ENCODE data around the gene SUGCT. TPM values are rescaled to one million over a fixed set of nuclear protein-coding genes. Genes with fewer than 3 reads are reported as not detected.

SUGCT gene
- total RNA-seq, 1 experiment from 2014 or later: 9.9 TPM

- no peaks in the 10 kb centered on the region for H3K36me3 ChIP-seq (ENCODE audit: control insufficient read depth, insufficient read depth, low read length)
- ChIA-PET POLR2A (no interaction called here), CTCF (no interaction called here)
- H3K4me3 ChIP-seq (ENCODE audit: low read depth, low read length): no peak overlapping the region
- intact Hi-C loops (cut with micrococcal nuclease; ENCODE audit: unreplicated experiment): no loop called here
- BruUV-seq (replicated peaks): no TSS peak
- Mint-ChIP-seq H3K4me3 (ENCODE audit: unreplicated experiment) (no peak overlapping the region), H3K9me3 (ENCODE audit: unreplicated experiment) (peaks cover 9% of the 10 kb centered on the region), H3K4me1 (ENCODE audit: low read depth, unreplicated experiment) (peaks cover 22% of the 10 kb centered on the region), H3K27me3 (ENCODE audit: insufficient read depth, unreplicated experiment) (no peaks in the 10 kb centered on the region), H3K27ac (ENCODE audit: unreplicated experiment) (no peak overlapping the region), H3K36me3 (ENCODE audit: insufficient read depth, unreplicated experiment) (peaks cover 4% of the 10 kb centered on the region)
- H3K27me3 ChIP-seq (replicated peaks; ENCODE audit: control insufficient read depth, insufficient read depth, low read length): no peaks in the 10 kb centered on the region
- no peak for DNase-seq
- H3K4me1 ChIP-seq: peaks cover 8% of the 10 kb centered on the region; the same call in 1 of the 2 replicates
- TF ChIP-seq CTCF (IDR thresholded peaks at IDR 0.05; ENCODE audit: insufficient read depth in 1 of 2, low read depth in 1 of 2, low read length in 1 of 2, severe bottlenecking in 1 of 2, unreplicated experiment in 1 of 2): no peak
- H3K9me3 ChIP-seq: no peaks in the 10 kb centered on the region
These were observed 579.7 kb downstream of the SUGCT start for GRCh38 chr7:40714363-40715052.

- no TSS peak for BruUV-seq (replicated peaks)
- Mint-ChIP-seq H3K27me3 (ENCODE audit: insufficient read depth, unreplicated experiment) (no peaks in the 10 kb centered on the region), H3K4me1 (ENCODE audit: low read depth, unreplicated experiment) (peaks cover 22% of the 10 kb centered on the region), H3K9me3 (ENCODE audit: unreplicated experiment) (peaks cover 9% of the 10 kb centered on the region), H3K4me3 (ENCODE audit: unreplicated experiment) (no peak overlapping the region), H3K27ac (ENCODE audit: unreplicated experiment) (no peak overlapping the region), H3K36me3 (ENCODE audit: insufficient read depth, unreplicated experiment) (peaks cover 5% of the 10 kb centered on the region)
- CTCF ChIA-PET: no interaction called here
- Histone ChIP-seq H3K4me3 (ENCODE audit: low read depth, low read length) (no peak overlapping the region), H3K4me1 (peaks cover 8% of the 10 kb centered on the region; the same call in 1 of the 2 replicates), H3K27me3 (replicated peaks; ENCODE audit: control insufficient read depth, insufficient read depth, low read length) (no peaks in the 10 kb centered on the region), H3K36me3 (ENCODE audit: control insufficient read depth, insufficient read depth, low read length) (no peaks in the 10 kb centered on the region), H3K9me3 (no peaks in the 10 kb centered on the region)
- DNase-seq: no peak
- POLR2A ChIA-PET: no interaction called here
- intact Hi-C loops (cut with micrococcal nuclease; ENCODE audit: unreplicated experiment): no loop called here
- TF ChIP-seq CTCF (IDR thresholded peaks at IDR 0.05; ENCODE audit: insufficient read depth in 1 of 2, low read depth in 1 of 2, low read length in 1 of 2, severe bottlenecking in 1 of 2, unreplicated experiment in 1 of 2): no peak
These were observed 580.2 kb downstream of the SUGCT start for GRCh38 chr7:40715053-40715430.

GRCh38 chr7:40716052-40716451, 581.2 kb downstream of the SUGCT start:
- Mint-ChIP-seq H3K27me3 (ENCODE audit: insufficient read depth, unreplicated experiment) (no peaks in the 10 kb centered on the region), H3K36me3 (ENCODE audit: insufficient read depth, unreplicated experiment) (peaks cover 5% of the 10 kb centered on the region), H3K27ac (ENCODE audit: unreplicated experiment) (no peak overlapping the region), H3K4me3 (ENCODE audit: unreplicated experiment) (no peak overlapping the region), H3K9me3 (ENCODE audit: unreplicated experiment) (peaks cover 9% of the 10 kb centered on the region), H3K4me1 (ENCODE audit: low read depth, unreplicated experiment) (peaks cover 15% of the 10 kb centered on the region)
- Histone ChIP-seq H3K4me1 (peaks cover 8% of the 10 kb centered on the region; the same call in 1 of the 2 replicates), H3K4me3 (ENCODE audit: low read depth, low read length) (no peak overlapping the region), H3K27me3 (replicated peaks; ENCODE audit: control insufficient read depth, insufficient read depth, low read length) (no peaks in the 10 kb centered on the region), H3K36me3 (ENCODE audit: control insufficient read depth, insufficient read depth, low read length) (no peaks in the 10 kb centered on the region), H3K9me3 (no peaks in the 10 kb centered on the region)
- ChIA-PET CTCF (no interaction called here), POLR2A (no interaction called here)
- intact Hi-C loops (cut with micrococcal nuclease; ENCODE audit: unreplicated experiment): no loop called here
- TF ChIP-seq CTCF (IDR thresholded peaks at IDR 0.05; ENCODE audit: insufficient read depth in 1 of 2, low read depth in 1 of 2, low read length in 1 of 2, severe bottlenecking in 1 of 2, unreplicated experiment in 1 of 2): no peak
- DNase-seq: no peak
- BruUV-seq (replicated peaks): no TSS peak
